PFSK-1 (cell line): ENCODE measurements around the gene TTLL5.

ENCODE experiments used
- FOXP2 ChIP-seq: optimal IDR thresholded peaks from 2 replicates; pipeline ENCODE3; 2011; ENCODE audit warnings: borderline replicate concordance, control low read depth, inconsistent platforms; ENCODE audit not compliant: insufficient read depth; ENCODE audit errors: extremely low read length, extremely low read depth
- POLR2AphosphoS5 ChIP-seq: IDR thresholded peaks from 2 replicates; pipeline ENCODE4 v1.6.1; 2012; ENCODE audit warnings: low read depth, mild to moderate bottlenecking, control low read depth, low read length, moderate library complexity
- REST ChIP-seq, 2 experiments: IDR thresholded peaks; 2 replicates each; pipeline versions ENCODE4 v1.6.1 to v1.8.0; 2011 to 2012; ENCODE audit warnings: low read depth in 2 of 2, low read length in 2 of 2, control low read depth in 1 of 2, inconsistent platforms in 1 of 2, mild to moderate bottlenecking in 1 of 2, moderate library complexity in 1 of 2; ENCODE audit not compliant: insufficient read depth in 1 of 2
- SIN3A ChIP-seq: IDR thresholded peaks from 2 replicates; pipeline ENCODE4 v1.6.1; 2012; ENCODE audit warnings: mild to moderate bottlenecking, low read length, moderate library complexity, borderline replicate concordance; ENCODE audit not compliant: insufficient read depth
- TAF1 ChIP-seq: IDR thresholded peaks from 2 replicates; pipeline ENCODE4 v1.6.1; 2012; ENCODE audit warnings: low read length, control low read depth, borderline replicate concordance; ENCODE audit not compliant: insufficient read depth

DNA sequence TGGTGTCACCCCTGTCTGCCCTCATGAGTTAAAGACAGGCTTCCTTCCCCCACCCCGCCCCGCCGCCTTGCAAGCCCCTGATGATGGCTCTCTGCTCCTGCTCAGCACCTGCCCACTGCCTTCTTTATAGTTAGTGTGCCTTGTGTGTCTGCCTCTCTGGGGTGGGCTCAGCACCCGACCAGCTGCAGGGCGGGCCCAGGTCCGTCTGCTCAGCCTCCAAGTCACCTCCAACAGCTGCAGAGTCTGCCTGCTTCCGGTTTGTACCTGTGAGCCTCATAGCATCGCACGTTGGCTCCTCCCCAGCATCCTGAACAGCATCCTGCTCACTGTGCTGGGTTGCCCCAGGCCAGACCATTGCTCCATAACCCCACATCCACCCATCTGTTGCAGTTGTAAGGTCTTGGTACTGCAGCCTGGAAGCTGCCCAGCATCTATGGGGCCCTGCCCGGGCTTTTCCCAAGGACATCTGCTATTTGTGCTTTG is 317.2 kb downstream of the TTLL5 start:
- TF ChIP-seq TAF1 (no peak), POLR2AphosphoS5 (no peak), REST (IDR thresholded peaks at IDR 0.05; ENCODE audit: insufficient read depth in 1 of 2, low read depth in 2 of 2, low read length in 2 of 2) (no peak), SIN3A (no peak), FOXP2 (no peak)
